ENCODE data around the gene NEO1. TPM values are rescaled to one million over a fixed set of nuclear protein-coding genes. Genes with fewer than 3 reads are reported as not detected.

The NEO1 gene
- total RNA-seq, 1 experiment from 2014 or later: 41.8 TPM

- no peaks in the 10 kb centered on the region for H3K79me2 ChIP-seq (ENCODE audit: insufficient read depth, low read length)
- no CpG with 5 or more reads among the region's 1 CpG for WGBS (ENCODE audit: extremely low coverage, insufficient read length, low lambda C conversion rate)
- no peaks in the 10 kb centered on the region for H3K23me2 ChIP-seq (ENCODE audit: insufficient read length, low read depth, low read length, poor library complexity, severe bottlenecking)
- H3K27ac Mint-ChIP-seq: peak overlapping the region in 1 of 3 experiments; percentile 8; a peak in 1 of 7 replicates
- DNase-seq: no peak
- no peak overlapping the region for H3K4me2 ChIP-seq (ENCODE audit: insufficient read depth, insufficient read length, low read length)
- no peak overlapping the region for H3K23ac ChIP-seq (ENCODE audit: insufficient read length, low read depth, low read length)
- no peak overlapping the region for H2AFZ ChIP-seq (ENCODE audit: low read length)
- H3K4ac ChIP-seq (ENCODE audit: low read depth, low read length): no peak overlapping the region
- no peaks in the 10 kb centered on the region; the same call in 1 of the 2 replicates for H3K4me1 ChIP-seq (ENCODE audit: insufficient read depth, low read length)
- peaks cover 8 to 12% of the 10 kb centered on the region in 2 experiments for H3K9me3 Mint-ChIP-seq
- TF ChIP-seq CTCF (conservative IDR thresholded peaks at IDR 0.05): no peak
- H2BK12ac ChIP-seq (ENCODE audit: insufficient read length, low read depth, low read length): no peak overlapping the region
- no peaks in the 10 kb centered on the region for H3K9me3 ChIP-seq (ENCODE audit: control insufficient read depth, low read depth, low read length)
- H4K20me1 ChIP-seq (ENCODE audit: control insufficient read depth, insufficient read depth, insufficient read length): no peaks in the 10 kb centered on the region
- no peak overlapping the region for H2AK5ac ChIP-seq (ENCODE audit: insufficient read length, low read length)
- no peaks in the 10 kb centered on the region for H3K27me3 ChIP-seq (ENCODE audit: insufficient read depth, low read length)
- H3K27me3 Mint-ChIP-seq (ENCODE audit: low read depth): no peaks in the 10 kb centered on the region
- no peak overlapping the region for H3K56ac ChIP-seq (ENCODE audit: insufficient read length, low read depth, low read length)
- H3K36me3 Mint-ChIP-seq (ENCODE audit: insufficient read depth in 1 of 3, low read depth in 3 of 3): peaks cover 15 to 31% (median 20%) of the 10 kb centered on the region in 3 experiments
- H2BK20ac ChIP-seq (ENCODE audit: low read depth, low read length, poor library complexity, severe bottlenecking): no peak overlapping the region
- H4K8ac ChIP-seq (replicated peaks; ENCODE audit: insufficient read length, low read depth, low read length): no peak overlapping the region
- H4K91ac ChIP-seq (ENCODE audit: insufficient read length, low read depth, low read length): no peak overlapping the region
- no peak overlapping the region for H2BK120ac ChIP-seq (ENCODE audit: low read depth, low read length, poor library complexity, severe bottlenecking)
- H3K79me1 ChIP-seq (ENCODE audit: insufficient read depth, low read depth, low read length, poor library complexity, severe bottlenecking): no peaks in the 10 kb centered on the region
- no peak overlapping the region for H2BK5ac ChIP-seq (ENCODE audit: insufficient read length, low read length)
- H4K5ac ChIP-seq (ENCODE audit: insufficient read length, low read depth, low read length): no peak overlapping the region
- no peak overlapping the region for H3T11ph ChIP-seq (ENCODE audit: low read length)
- no peak overlapping the region for H3K27ac ChIP-seq (ENCODE audit: insufficient read length, low read depth, low read length)
- no peak overlapping the region for H3K14ac ChIP-seq (ENCODE audit: insufficient read depth, low read length)
- no peak overlapping the region for H3K18ac ChIP-seq (ENCODE audit: insufficient read length, low read depth, low read length)
- peaks cover 32 to 33% of the 10 kb centered on the region in 2 experiments for H3K4me1 Mint-ChIP-seq
- H3K4me3 Mint-ChIP-seq: no peak overlapping the region
- H2BK15ac ChIP-seq (ENCODE audit: low read depth, low read length): no peak overlapping the region
- no peak overlapping the region for H3K9ac ChIP-seq (ENCODE audit: extremely low read depth, insufficient read length, low read length)
These were observed 175.9 kb downstream of the NEO1 start for GRCh38 chr15:73228128-73228646.

Measured in H9 (cell line).